ENCODE results near the gene DNMT1. TPM values are rescaled to one million over a fixed set of nuclear protein-coding genes. Genes with fewer than 3 reads are reported as not detected.

The DNMT1 gene
- polyA plus RNA-seq, 1 donor (not counting 4 experiments of a cell fraction or from before 2014, with no cell fraction given), result 52.0 TPM

GRCh38 chr19:10132905-10133304 lies 61.8 kb downstream of the DNMT1 start:
- H4K20me1 ChIP-seq (ENCODE audit: control insufficient read depth, extremely low read depth, insufficient read depth, low read length), result no peaks in the 10 kb centered on the region
- peaks cover 22% of the 10 kb centered on the region in 2 experiments for H3K36me3 ChIP-seq (ENCODE audit: control insufficient read depth in 2 of 2, extremely low read depth in 1 of 2, insufficient read depth in 2 of 2, low read length in 2 of 2)
- no peak for DNase-seq (ENCODE audit: low read depth, low spot score)
- H3K27ac ChIP-seq (ENCODE audit: control insufficient read depth, insufficient read depth, low read length), result no peak overlapping the region
- no peak overlapping the region for H3K9ac ChIP-seq (ENCODE audit: control insufficient read depth, extremely low read depth, insufficient read depth, low read length)
- H3K9me3 ChIP-seq (ENCODE audit: control insufficient read depth, low read depth, low read length), result no peaks in the 10 kb centered on the region
- H3K4me3 ChIP-seq (ENCODE audit: control insufficient read depth in 2 of 3, extremely low read depth in 1 of 3, insufficient read depth in 2 of 3, low read depth in 1 of 3, low read length in 3 of 3), result no peak overlapping the region
- dilution Hi-C loops (cut with MboI; ENCODE audit: extremely low pct_ligation_motif_present, low sequenced_read_pairs), result no loop called here
- H3K79me2 ChIP-seq (ENCODE audit: control insufficient read depth, insufficient read depth, low read length), result no peaks in the 10 kb centered on the region
- no peak overlapping the region for H3K4me2 ChIP-seq (ENCODE audit: control insufficient read depth, extremely low read depth, insufficient read depth, low read depth, low read length)
- H2AFZ ChIP-seq (ENCODE audit: control insufficient read depth, low read length), result no peak overlapping the region
- FAIRE-seq, result no peak
- no peaks in the 10 kb centered on the region for H3K27me3 ChIP-seq (ENCODE audit: control insufficient read depth, extremely low read depth, insufficient read depth, low read length)
- no peaks in the 10 kb centered on the region for H3K4me1 ChIP-seq (ENCODE audit: control insufficient read depth, extremely low read depth, insufficient read depth, low read length)
- H3K9me1 ChIP-seq (ENCODE audit: control insufficient read depth, extremely low read depth, insufficient read depth, low read length), result no peaks in the 10 kb centered on the region
- TF ChIP-seq CTCF (optimal IDR thresholded peaks at IDR 0.05 in 1 of 3, IDR thresholded peaks at IDR 0.05 in 1 of 3, conservative IDR thresholded peaks at IDR 0.05 in 1 of 3; ENCODE audit: extremely low read depth in 1 of 3, insufficient read depth in 2 of 3, low read length in 3 of 3), result no peak
- no peak for TF ChIP-seq EZH2 (IDR thresholded peaks at IDR 0.05; ENCODE audit: low read length)

GRCh38 chr19:10126213-10126639 lies 68.5 kb downstream of the DNMT1 start:
- no peaks in the 10 kb centered on the region for H3K9me1 ChIP-seq (ENCODE audit: control insufficient read depth, extremely low read depth, insufficient read depth, low read length)
- peaks cover 2 to 5% of the 10 kb centered on the region in 2 experiments for H3K36me3 ChIP-seq (ENCODE audit: control insufficient read depth in 2 of 2, extremely low read depth in 1 of 2, insufficient read depth in 2 of 2, low read length in 2 of 2)
- no peak overlapping the region for H3K9ac ChIP-seq (ENCODE audit: control insufficient read depth, extremely low read depth, insufficient read depth, low read length)
- no peaks in the 10 kb centered on the region for H3K27me3 ChIP-seq (ENCODE audit: control insufficient read depth, extremely low read depth, insufficient read depth, low read length)
- H3K9me3 ChIP-seq (ENCODE audit: control insufficient read depth, low read depth, low read length), result no peaks in the 10 kb centered on the region
- H3K4me1 ChIP-seq (ENCODE audit: control insufficient read depth, extremely low read depth, insufficient read depth, low read length), result no peaks in the 10 kb centered on the region
- TF ChIP-seq CTCF (optimal IDR thresholded peaks at IDR 0.05 in 1 of 3, IDR thresholded peaks at IDR 0.05 in 1 of 3, conservative IDR thresholded peaks at IDR 0.05 in 1 of 3; ENCODE audit: extremely low read depth in 1 of 3, insufficient read depth in 2 of 3, low read length in 3 of 3) (no peak), EZH2 (IDR thresholded peaks at IDR 0.05; ENCODE audit: low read length) (no peak)
- dilution Hi-C loops (cut with MboI; ENCODE audit: extremely low pct_ligation_motif_present, low sequenced_read_pairs), result no loop called here
- DNase-seq (ENCODE audit: low read depth, low spot score), result no peak
- no peak overlapping the region for H2AFZ ChIP-seq (ENCODE audit: control insufficient read depth, low read length)
- H3K4me2 ChIP-seq (ENCODE audit: control insufficient read depth, extremely low read depth, insufficient read depth, low read depth, low read length), result no peak overlapping the region
- no peak for FAIRE-seq
- no peaks in the 10 kb centered on the region for H3K79me2 ChIP-seq (ENCODE audit: control insufficient read depth, insufficient read depth, low read length)
- no peaks in the 10 kb centered on the region for H4K20me1 ChIP-seq (ENCODE audit: control insufficient read depth, extremely low read depth, insufficient read depth, low read length)
- no peak overlapping the region for H3K4me3 ChIP-seq (ENCODE audit: control insufficient read depth in 2 of 3, extremely low read depth in 1 of 3, insufficient read depth in 2 of 3, low read depth in 1 of 3, low read length in 3 of 3)
- no peak overlapping the region for H3K27ac ChIP-seq (ENCODE audit: control insufficient read depth, insufficient read depth, low read length)
